Neural cell (in vitro differentiated cells): ENCODE measurements around the gene ABCC8. TPM values are rescaled to one million over a fixed set of nuclear protein-coding genes. Genes with fewer than 3 reads are reported as not detected.

Experiments used
- H2AFZ ChIP-seq: fragments of 200-600, 300-800 bp; sonication (generic), shearing (Covaris generic); 2 replicates; pipeline ENCODE4 v1.6.0; 2014; ENCODE audit warnings: low read depth, mild to moderate bottlenecking, antibody characterized with exemption, low read length, moderate library complexity
- H3F3A ChIP-seq: fragments of 200-600 bp; shearing (Covaris generic); 2 replicates; pipeline ENCODE4 v1.6.1; 2016; ENCODE audit warnings: mild to moderate bottlenecking, moderate library complexity, mixed read lengths, antibody characterized with exemption, low read length; ENCODE audit not compliant: insufficient read depth, poor library complexity, severe bottlenecking
- H3K27ac ChIP-seq: fragments of 200-600, 300-800 bp; sonication (generic), shearing (Covaris generic); 2 replicates; pipeline ENCODE4 v1.5.1; 2014; ENCODE audit warnings: mild to moderate bottlenecking, low read length, moderate library complexity
- H3K27me3 ChIP-seq: fragments of 300-800, 200-600 bp; sonication (generic), shearing (Covaris generic); 2 replicates; pipeline ENCODE4 v1.6.0; 2014; ENCODE audit warnings: mild to moderate bottlenecking, low read depth, low read length, moderate library complexity; ENCODE audit not compliant: insufficient read depth
- H3K36me3 ChIP-seq: fragments of 300-800, 200-600 bp; sonication (generic), shearing (Covaris generic); 2 replicates; pipeline ENCODE4 v1.5.1; 2014; ENCODE audit warnings: mild to moderate bottlenecking, antibody characterized with exemption, low read length, moderate library complexity; ENCODE audit not compliant: insufficient read depth
- H3K4me2 ChIP-seq: fragments of 300-800, 200-600 bp; sonication (generic), shearing (Covaris generic); 2 replicates; pipeline ENCODE4 v1.6.0; 2014; ENCODE audit warnings: mild to moderate bottlenecking, low read length
- H3K4me3 ChIP-seq: fragments of 300-800, 200-600 bp; sonication (generic), shearing (Covaris generic); 2 replicates; pipeline ENCODE4 v1.5.1; 2014; ENCODE audit warnings: mild to moderate bottlenecking, low read length, moderate library complexity
- H3K79me2 ChIP-seq: fragments of 200-600 bp; shearing (Covaris generic); replicated peaks from 2 replicates; pipeline ENCODE4 v1.6.0; 2014; ENCODE audit warnings: mild to moderate bottlenecking, low read length, moderate library complexity; ENCODE audit not compliant: insufficient read depth
- H3K9ac ChIP-seq: fragments of 300-800, 200-600 bp; sonication (generic), shearing (Covaris generic); 2 replicates; pipeline ENCODE4 v1.6.1; 2016; ENCODE audit warnings: mild to moderate bottlenecking, low read length, mixed read lengths
- H3K9me2 ChIP-seq: fragments of 200-600 bp; shearing (Covaris generic); 2 replicates; pipeline ENCODE4 v1.6.1; 2016; ENCODE audit warnings: mild to moderate bottlenecking, low read length, mixed read lengths; ENCODE audit not compliant: insufficient read depth
- H3K9me3 ChIP-seq: fragments of 200-600, 300-800 bp; sonication (generic), shearing (Covaris generic); 2 replicates; pipeline ENCODE4 v1.6.1; 2016; ENCODE audit warnings: mild to moderate bottlenecking, mixed run types, low read length, moderate library complexity, mixed read lengths
- H4K20me1 ChIP-seq: fragments of 200-600 bp; shearing (Covaris generic); 2 replicates; pipeline ENCODE4 v1.6.1; 2016; ENCODE audit warnings: mild to moderate bottlenecking, mixed run types; ENCODE audit not compliant: insufficient read depth
- EP300 ChIP-seq: fragments of 450-650 bp; conservative IDR thresholded peaks from 2 replicates; pipeline ENCODE4 v1.6.1; 2014; ENCODE audit warnings: antibody characterized with exemption, mild to moderate bottlenecking, moderate library complexity; ENCODE audit not compliant: poor library complexity, severe bottlenecking
- EZH2 ChIP-seq: fragments of 200-600, 300-800 bp; shearing (Covaris generic), sonication (generic); IDR thresholded peaks from 2 replicates; pipeline ENCODE4 v1.6.1; 2014; ENCODE audit warnings: antibody characterized with exemption, low read length, borderline replicate concordance, mild to moderate bottlenecking; ENCODE audit not compliant: insufficient read depth, poor library complexity, severe bottlenecking
- MXI1 ChIP-seq: fragments of 450-650 bp; conservative IDR thresholded peaks from 2 replicates; pipeline ENCODE4 v1.6.1; 2014; ENCODE audit warnings: antibody characterized with exemption, mild to moderate bottlenecking; ENCODE audit not compliant: poor library complexity, severe bottlenecking
- POLR2AphosphoS5 ChIP-seq: IDR thresholded peaks from 2 replicates; pipeline ENCODE4 v1.6.1; 2012
- RAD21 ChIP-seq: fragments of 450-650 bp; conservative IDR thresholded peaks from 2 replicates; pipeline ENCODE4 v1.6.1; 2014; ENCODE audit warnings: antibody characterized with exemption, mild to moderate bottlenecking, moderate library complexity
- SMC3 ChIP-seq: fragments of 450-650 bp; conservative IDR thresholded peaks from 2 replicates; pipeline ENCODE4 v1.6.1; 2014; ENCODE audit warnings: antibody characterized with exemption, mild to moderate bottlenecking, moderate library complexity; ENCODE audit not compliant: poor library complexity
- TAF1 ChIP-seq: IDR thresholded peaks from 2 replicates; pipeline ENCODE4 v1.6.1; 2012; ENCODE audit warnings: low read depth
- polyA plus RNA-seq: library from polyadenylated mRNA; depleted of rRNA; stranded (reverse); fragments of >200 nt; gene quantifications from 2 replicates; pipeline ENCODE4 v1.2.3, GENCODE V29; 2014
- TF ChIP-seq, protein P1 (sequence below): fragments of 450-650 bp; IDR thresholded peaks from 2 replicates; pipeline ENCODE4 v1.5.1; 2014; ENCODE audit warnings: antibody characterized with exemption, mild to moderate bottlenecking, moderate library complexity; ENCODE audit not compliant: poor library complexity, severe bottlenecking
- TF ChIP-seq, protein P2 (sequence below): IDR thresholded peaks from 2 replicates; pipeline ENCODE4 v1.6.1; 2012; ENCODE audit warnings: borderline replicate concordance

The ABCC8 gene
- polyA plus RNA-seq, 1 donor from 2014 or later, result 13.2 TPM

DNA sequence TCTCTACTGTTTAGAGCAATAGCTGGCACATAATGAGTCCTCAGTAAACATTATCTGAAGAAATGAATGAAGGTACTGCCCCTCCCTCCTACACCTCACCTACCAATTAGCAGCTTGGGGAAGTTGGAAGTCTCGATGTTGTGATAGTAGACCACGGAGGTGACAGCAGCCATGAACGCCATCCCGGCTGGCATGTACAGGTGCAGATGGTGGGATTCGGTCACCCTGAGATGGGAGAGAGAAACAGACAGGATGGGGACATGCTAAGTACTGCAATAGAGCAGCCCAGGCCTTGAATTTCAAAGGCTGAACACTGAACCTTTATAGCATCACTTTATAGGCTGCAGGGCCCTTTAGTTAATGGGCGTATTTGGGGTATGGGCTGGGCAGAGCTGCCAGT lies 6.6 kb downstream of the ABCC8 start:
- Histone ChIP-seq H3K36me3 (no peaks in the 10 kb centered on the region), H3K27me3 (peaks cover 11% of the 10 kb centered on the region), H3K9ac (no peak overlapping the region), H2AFZ (no peak overlapping the region), H3K27ac (no peak overlapping the region), H3K9me3 (no peaks in the 10 kb centered on the region), H3F3A (no peaks in the 10 kb centered on the region), H4K20me1 (no peaks in the 10 kb centered on the region), H3K4me2 (no peak overlapping the region), H3K4me3 (no peak overlapping the region), H3K79me2 (no peaks in the 10 kb centered on the region), H3K9me2 (no peaks in the 10 kb centered on the region)
- TF ChIP-seq EZH2 (no peak), EP300 (no peak), SMC3 (no peak), MXI1 (no peak), POLR2AphosphoS5 (no peak), TAF1 (no peak), RAD21 (no peak)
- TF ChIP-seq, protein P1, sequence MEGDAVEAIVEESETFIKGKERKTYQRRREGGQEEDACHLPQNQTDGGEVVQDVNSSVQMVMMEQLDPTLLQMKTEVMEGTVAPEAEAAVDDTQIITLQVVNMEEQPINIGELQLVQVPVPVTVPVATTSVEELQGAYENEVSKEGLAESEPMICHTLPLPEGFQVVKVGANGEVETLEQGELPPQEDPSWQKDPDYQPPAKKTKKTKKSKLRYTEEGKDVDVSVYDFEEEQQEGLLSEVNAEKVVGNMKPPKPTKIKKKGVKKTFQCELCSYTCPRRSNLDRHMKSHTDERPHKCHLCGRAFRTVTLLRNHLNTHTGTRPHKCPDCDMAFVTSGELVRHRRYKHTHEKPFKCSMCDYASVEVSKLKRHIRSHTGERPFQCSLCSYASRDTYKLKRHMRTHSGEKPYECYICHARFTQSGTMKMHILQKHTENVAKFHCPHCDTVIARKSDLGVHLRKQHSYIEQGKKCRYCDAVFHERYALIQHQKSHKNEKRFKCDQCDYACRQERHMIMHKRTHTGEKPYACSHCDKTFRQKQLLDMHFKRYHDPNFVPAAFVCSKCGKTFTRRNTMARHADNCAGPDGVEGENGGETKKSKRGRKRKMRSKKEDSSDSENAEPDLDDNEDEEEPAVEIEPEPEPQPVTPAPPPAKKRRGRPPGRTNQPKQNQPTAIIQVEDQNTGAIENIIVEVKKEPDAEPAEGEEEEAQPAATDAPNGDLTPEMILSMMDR, result no peak
- TF ChIP-seq, protein P2, sequence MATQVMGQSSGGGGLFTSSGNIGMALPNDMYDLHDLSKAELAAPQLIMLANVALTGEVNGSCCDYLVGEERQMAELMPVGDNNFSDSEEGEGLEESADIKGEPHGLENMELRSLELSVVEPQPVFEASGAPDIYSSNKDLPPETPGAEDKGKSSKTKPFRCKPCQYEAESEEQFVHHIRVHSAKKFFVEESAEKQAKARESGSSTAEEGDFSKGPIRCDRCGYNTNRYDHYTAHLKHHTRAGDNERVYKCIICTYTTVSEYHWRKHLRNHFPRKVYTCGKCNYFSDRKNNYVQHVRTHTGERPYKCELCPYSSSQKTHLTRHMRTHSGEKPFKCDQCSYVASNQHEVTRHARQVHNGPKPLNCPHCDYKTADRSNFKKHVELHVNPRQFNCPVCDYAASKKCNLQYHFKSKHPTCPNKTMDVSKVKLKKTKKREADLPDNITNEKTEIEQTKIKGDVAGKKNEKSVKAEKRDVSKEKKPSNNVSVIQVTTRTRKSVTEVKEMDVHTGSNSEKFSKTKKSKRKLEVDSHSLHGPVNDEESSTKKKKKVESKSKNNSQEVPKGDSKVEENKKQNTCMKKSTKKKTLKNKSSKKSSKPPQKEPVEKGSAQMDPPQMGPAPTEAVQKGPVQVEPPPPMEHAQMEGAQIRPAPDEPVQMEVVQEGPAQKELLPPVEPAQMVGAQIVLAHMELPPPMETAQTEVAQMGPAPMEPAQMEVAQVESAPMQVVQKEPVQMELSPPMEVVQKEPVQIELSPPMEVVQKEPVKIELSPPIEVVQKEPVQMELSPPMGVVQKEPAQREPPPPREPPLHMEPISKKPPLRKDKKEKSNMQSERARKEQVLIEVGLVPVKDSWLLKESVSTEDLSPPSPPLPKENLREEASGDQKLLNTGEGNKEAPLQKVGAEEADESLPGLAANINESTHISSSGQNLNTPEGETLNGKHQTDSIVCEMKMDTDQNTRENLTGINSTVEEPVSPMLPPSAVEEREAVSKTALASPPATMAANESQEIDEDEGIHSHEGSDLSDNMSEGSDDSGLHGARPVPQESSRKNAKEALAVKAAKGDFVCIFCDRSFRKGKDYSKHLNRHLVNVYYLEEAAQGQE, result no peak

DNA sequence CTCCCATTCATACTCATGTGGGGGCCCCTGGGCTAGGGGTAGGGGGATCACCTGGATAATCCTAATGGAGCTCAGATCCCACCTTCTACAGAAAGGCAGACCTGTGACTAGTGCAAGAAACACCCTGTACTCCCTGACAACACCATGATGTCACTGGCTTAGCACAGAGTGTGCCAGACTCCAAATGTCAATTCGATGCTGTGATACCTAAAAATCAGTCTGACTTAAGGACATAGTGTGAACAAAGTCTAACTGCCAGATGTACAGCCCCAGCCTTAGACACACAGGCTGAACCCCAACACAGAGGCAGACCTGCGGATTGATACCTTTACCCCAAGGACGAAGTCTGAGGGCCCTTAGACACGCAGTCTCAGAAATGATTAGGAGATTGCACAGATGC lies 8.5 kb downstream of the ABCC8 start:
- Histone ChIP-seq H3K4me3 (no peak overlapping the region), H3F3A (no peaks in the 10 kb centered on the region), H3K27me3 (no peaks in the 10 kb centered on the region), H3K9me2 (no peaks in the 10 kb centered on the region), H2AFZ (no peak overlapping the region), H4K20me1 (no peaks in the 10 kb centered on the region), H3K36me3 (no peaks in the 10 kb centered on the region), H3K79me2 (no peaks in the 10 kb centered on the region), H3K27ac (no peak overlapping the region), H3K4me2 (no peak overlapping the region), H3K9me3 (no peaks in the 10 kb centered on the region), H3K9ac (no peak overlapping the region)
- TF ChIP-seq EP300, result no peak

DNA sequence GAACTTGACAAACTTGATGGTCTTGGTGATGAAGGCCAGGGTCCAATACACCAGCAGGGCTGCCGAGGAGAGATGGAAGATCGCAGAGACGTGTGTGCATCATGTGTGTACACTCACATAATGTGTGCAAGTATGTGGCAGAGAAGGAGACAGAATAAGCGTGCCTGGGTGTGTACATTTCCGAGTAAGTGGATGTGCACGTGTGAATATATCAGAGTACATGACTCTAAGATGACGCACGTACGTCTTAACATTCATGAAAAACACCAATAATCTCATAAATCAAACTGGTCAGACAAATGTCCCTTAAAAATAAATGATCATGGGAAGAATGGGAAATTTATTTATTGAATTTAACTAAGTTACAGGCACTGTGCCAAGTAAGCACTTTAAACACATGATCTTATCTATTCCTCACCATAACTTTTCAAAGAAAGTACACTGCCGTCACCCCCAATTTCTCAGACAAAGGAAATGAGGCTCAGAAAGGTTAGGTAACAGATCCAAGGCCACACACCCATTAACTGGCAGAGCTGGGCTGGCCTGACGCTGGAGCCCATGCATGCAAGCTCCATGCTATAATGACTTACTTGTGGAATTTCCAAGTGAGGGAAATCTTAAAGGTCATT lies 13.0 kb downstream of the ABCC8 start:
- H3K27ac ChIP-seq, result no peak overlapping the region
- no peaks in the 10 kb centered on the region for H3K9me3 ChIP-seq
- H3K4me3 ChIP-seq, result no peak overlapping the region
- no peaks in the 10 kb centered on the region for H3K9me2 ChIP-seq
- no peaks in the 10 kb centered on the region for H3K36me3 ChIP-seq
- H3K9ac ChIP-seq, result no peak overlapping the region
- H3F3A ChIP-seq, result no peaks in the 10 kb centered on the region
- H2AFZ ChIP-seq, result no peak overlapping the region
- H4K20me1 ChIP-seq, result no peaks in the 10 kb centered on the region
- TF ChIP-seq RAD21, result no peak
- no peak for TF ChIP-seq EP300
- no peak for TF ChIP-seq TAF1
- TF ChIP-seq, protein P1, result no peak
- no peak for TF ChIP-seq EZH2
- no peak for TF ChIP-seq SMC3
- TF ChIP-seq, protein P2, result no peak
- no peak for TF ChIP-seq POLR2AphosphoS5
- no peak for TF ChIP-seq MXI1
- H3K27me3 ChIP-seq, result no peaks in the 10 kb centered on the region
- no peak overlapping the region for H3K4me2 ChIP-seq
- no peaks in the 10 kb centered on the region for H3K79me2 ChIP-seq
